ENCODE results near the gene SLC6A19.

DNA sequence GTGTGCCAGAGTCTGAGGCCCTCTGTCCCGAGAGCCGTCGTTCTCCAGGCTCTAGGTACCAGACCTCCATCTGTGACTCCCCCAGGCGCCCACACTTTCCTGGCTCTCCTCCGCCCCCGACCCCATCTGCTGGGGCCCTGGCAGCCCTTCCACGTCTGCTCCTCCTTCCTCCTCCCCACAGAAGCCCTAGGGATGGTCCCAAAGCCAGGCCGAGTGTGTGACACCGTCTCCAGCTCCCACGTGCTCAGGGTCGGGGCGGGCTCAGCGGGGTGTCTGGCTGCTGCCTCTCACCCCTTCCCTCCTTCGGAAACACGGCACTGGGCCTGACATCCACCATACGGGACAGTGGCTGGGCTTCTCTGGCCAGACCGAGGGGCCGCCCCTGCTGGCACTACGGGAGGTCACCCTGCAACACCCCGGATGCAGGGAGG lies 20.5 kb upstream of the SLC6A19 start:
- TF ChIP-seq REST (IDR thresholded peaks at IDR 0.05) (no peak), SP1 (IDR thresholded peaks at IDR 0.05) (no peak), NR2F2 (IDR thresholded peaks at IDR 0.05) (no peak), HNF4G (IDR thresholded peaks at IDR 0.05) (no peak), EGR1 (IDR thresholded peaks at IDR 0.05; ENCODE audit: low read depth in 2 of 2) (no peak), GABPA (IDR thresholded peaks at IDR 0.05 in 1 of 2, conservative IDR thresholded peaks at IDR 0.05 in 1 of 2) (no peak), RAD21 (IDR thresholded peaks at IDR 0.05) (no peak), JUND (IDR thresholded peaks at IDR 0.05) (no peak), TAF1 (conservative IDR thresholded peaks at IDR 0.05) (no peak), RXRA (IDR thresholded peaks at IDR 0.05) (no peak)
- TF ChIP-seq, protein P1, sequence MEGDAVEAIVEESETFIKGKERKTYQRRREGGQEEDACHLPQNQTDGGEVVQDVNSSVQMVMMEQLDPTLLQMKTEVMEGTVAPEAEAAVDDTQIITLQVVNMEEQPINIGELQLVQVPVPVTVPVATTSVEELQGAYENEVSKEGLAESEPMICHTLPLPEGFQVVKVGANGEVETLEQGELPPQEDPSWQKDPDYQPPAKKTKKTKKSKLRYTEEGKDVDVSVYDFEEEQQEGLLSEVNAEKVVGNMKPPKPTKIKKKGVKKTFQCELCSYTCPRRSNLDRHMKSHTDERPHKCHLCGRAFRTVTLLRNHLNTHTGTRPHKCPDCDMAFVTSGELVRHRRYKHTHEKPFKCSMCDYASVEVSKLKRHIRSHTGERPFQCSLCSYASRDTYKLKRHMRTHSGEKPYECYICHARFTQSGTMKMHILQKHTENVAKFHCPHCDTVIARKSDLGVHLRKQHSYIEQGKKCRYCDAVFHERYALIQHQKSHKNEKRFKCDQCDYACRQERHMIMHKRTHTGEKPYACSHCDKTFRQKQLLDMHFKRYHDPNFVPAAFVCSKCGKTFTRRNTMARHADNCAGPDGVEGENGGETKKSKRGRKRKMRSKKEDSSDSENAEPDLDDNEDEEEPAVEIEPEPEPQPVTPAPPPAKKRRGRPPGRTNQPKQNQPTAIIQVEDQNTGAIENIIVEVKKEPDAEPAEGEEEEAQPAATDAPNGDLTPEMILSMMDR (IDR thresholded peaks at IDR 0.05; ENCODE audit: low read depth, low read length, missing input control), result no peak
- TF ChIP-seq, protein P2, sequence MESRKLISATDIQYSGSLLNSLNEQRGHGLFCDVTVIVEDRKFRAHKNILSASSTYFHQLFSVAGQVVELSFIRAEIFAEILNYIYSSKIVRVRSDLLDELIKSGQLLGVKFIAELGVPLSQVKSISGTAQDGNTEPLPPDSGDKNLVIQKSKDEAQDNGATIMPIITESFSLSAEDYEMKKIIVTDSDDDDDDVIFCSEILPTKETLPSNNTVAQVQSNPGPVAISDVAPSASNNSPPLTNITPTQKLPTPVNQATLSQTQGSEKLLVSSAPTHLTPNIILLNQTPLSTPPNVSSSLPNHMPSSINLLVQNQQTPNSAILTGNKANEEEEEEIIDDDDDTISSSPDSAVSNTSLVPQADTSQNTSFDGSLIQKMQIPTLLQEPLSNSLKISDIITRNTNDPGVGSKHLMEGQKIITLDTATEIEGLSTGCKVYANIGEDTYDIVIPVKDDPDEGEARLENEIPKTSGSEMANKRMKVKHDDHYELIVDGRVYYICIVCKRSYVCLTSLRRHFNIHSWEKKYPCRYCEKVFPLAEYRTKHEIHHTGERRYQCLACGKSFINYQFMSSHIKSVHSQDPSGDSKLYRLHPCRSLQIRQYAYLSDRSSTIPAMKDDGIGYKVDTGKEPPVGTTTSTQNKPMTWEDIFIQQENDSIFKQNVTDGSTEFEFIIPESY (IDR thresholded peaks at IDR 0.05), result no peak
- TF ChIP-seq, protein P3, sequence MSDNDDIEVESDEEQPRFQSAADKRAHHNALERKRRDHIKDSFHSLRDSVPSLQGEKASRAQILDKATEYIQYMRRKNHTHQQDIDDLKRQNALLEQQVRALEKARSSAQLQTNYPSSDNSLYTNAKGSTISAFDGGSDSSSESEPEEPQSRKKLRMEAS (IDR thresholded peaks at IDR 0.05), result no peak
